ENCODE data around the gene IQGAP1.
"Not testable (repeated sequence)": the region's sequence is repeated elsewhere in the genome, so short reads cannot be mapped to it uniquely, and the experiment has no call there.

GRCh38 chr15:90410316-90410715 is 22.3 kb downstream of the IQGAP1 start:
- not testable (repeated sequence) for TF ChIP-seq POLR2A, TAF1 (IDR thresholded peaks at IDR 0.05; ENCODE audit: low read depth, low read length)

All from GM12891 (cell line).